ENCODE data around the gene NCOA7. TPM values are rescaled to one million over a fixed set of nuclear protein-coding genes. Genes with fewer than 3 reads are reported as not detected.
A peak's percentile ranks its signal among the peaks of the same experiment; 100 is the strongest.

NCOA7 gene
- total and polyA plus RNA-seq, 9 of the 15 experiments (the other 6 are each of a cell fraction or from before 2014, with no cell fraction given): 5.8 to 14.6 (median 9.3) TPM

GRCh38 chr6:125780540-125781313 is 10.0 kb upstream of the NCOA7 start (continued):
- TF ChIP-seq ZBTB49 (CRISPR knock-in tag; IDR thresholded peaks at IDR 0.05; ENCODE audit: borderline replicate concordance) (0 out of 2 replicates have a peak, but pooled peaks have one; percentile 86), ZNF165 (CRISPR knock-in tag; IDR thresholded peaks at IDR 0.05; ENCODE audit: borderline replicate concordance) (no peak), BMI1 (IDR thresholded peaks at IDR 0.05; ENCODE audit: low read length) (no peak), TCF7L2 (IDR thresholded peaks at IDR 0.05; ENCODE audit: low read depth, low read length) (no peak), ESRRA (IDR thresholded peaks at IDR 0.05; ENCODE audit: borderline replicate concordance, low read depth) (peak; percentile 11; the same call in 1 of the 2 replicates), ZNF263 (CRISPR knock-in tag; IDR thresholded peaks at IDR 0.05; ENCODE audit: borderline replicate concordance) (peak; percentile 30; the same call in 1 of the 2 replicates), SAP30 (IDR thresholded peaks at IDR 0.05; ENCODE audit: borderline replicate concordance, insufficient read depth, low read depth, low read length, poor library complexity, severe bottlenecking) (no peak), MAFF (IDR thresholded peaks at IDR 0.05; ENCODE audit: low read length) (no peak), U2AF2 (optimal IDR thresholded peaks at IDR 0.05; ENCODE audit: low read depth, low read length) (no peak), SOX6 (IDR thresholded peaks at IDR 0.05) (peak; percentile 54; the same call in 1 of the 2 replicates), PURB (CRISPR knock-in tag; IDR thresholded peaks at IDR 0.05; ENCODE audit: low read depth) (no peak), EP400 (IDR thresholded peaks at IDR 0.05) (peak; percentile 99), SUPT5H (IDR thresholded peaks at IDR 0.05) (peak; percentile 83), HOXB6 (CRISPR knock-in tag; IDR thresholded peaks at IDR 0.05; ENCODE audit: borderline replicate concordance) (no peak), CXXC5 (CRISPR knock-in tag; IDR thresholded peaks at IDR 0.05) (peak; percentile 71), RB1 (IDR thresholded peaks at IDR 0.05; ENCODE audit: low read depth) (peak; percentile 60; the same call in 1 of the 2 replicates), ILK (tag; IDR thresholded peaks at IDR 0.05; ENCODE audit: borderline replicate concordance, low read depth) (no peak)
- TF ChIP-seq, protein P1, sequence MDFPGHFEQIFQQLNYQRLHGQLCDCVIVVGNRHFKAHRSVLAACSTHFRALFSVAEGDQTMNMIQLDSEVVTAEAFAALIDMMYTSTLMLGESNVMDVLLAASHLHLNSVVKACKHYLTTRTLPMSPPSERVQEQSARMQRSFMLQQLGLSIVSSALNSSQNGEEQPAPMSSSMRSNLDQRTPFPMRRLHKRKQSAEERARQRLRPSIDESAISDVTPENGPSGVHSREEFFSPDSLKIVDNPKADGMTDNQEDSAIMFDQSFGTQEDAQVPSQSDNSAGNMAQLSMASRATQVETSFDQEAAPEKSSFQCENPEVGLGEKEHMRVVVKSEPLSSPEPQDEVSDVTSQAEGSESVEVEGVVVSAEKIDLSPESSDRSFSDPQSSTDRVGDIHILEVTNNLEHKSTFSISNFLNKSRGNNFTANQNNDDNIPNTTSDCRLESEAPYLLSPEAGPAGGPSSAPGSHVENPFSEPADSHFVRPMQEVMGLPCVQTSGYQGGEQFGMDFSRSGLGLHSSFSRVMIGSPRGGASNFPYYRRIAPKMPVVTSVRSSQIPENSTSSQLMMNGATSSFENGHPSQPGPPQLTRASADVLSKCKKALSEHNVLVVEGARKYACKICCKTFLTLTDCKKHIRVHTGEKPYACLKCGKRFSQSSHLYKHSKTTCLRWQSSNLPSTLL (IDR thresholded peaks at IDR 0.05): no peak
- TF ChIP-seq, protein P2, sequence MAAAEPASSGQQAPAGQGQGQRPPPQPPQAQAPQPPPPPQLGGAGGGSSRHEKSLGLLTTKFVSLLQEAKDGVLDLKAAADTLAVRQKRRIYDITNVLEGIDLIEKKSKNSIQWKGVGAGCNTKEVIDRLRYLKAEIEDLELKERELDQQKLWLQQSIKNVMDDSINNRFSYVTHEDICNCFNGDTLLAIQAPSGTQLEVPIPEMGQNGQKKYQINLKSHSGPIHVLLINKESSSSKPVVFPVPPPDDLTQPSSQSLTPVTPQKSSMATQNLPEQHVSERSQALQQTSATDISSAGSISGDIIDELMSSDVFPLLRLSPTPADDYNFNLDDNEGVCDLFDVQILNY (CRISPR knock-in tag; IDR thresholded peaks at IDR 0.05): no peak
- TF ChIP-seq, protein P3, sequence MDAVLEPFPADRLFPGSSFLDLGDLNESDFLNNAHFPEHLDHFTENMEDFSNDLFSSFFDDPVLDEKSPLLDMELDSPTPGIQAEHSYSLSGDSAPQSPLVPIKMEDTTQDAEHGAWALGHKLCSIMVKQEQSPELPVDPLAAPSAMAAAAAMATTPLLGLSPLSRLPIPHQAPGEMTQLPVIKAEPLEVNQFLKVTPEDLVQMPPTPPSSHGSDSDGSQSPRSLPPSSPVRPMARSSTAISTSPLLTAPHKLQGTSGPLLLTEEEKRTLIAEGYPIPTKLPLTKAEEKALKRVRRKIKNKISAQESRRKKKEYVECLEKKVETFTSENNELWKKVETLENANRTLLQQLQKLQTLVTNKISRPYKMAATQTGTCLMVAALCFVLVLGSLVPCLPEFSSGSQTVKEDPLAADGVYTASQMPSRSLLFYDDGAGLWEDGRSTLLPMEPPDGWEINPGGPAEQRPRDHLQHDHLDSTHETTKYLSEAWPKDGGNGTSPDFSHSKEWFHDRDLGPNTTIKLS (IDR thresholded peaks at IDR 0.05; ENCODE audit: borderline replicate concordance, low read depth): peak; percentile 76; the same call in 1 of the 2 replicates
